Natural killer cell (primary cell): ENCODE data around the gene STK40. TPM values are rescaled to one million over a fixed set of nuclear protein-coding genes. Genes with fewer than 3 reads are reported as not detected.

Source experiments
- ATAC-seq, 3 donors: fragments of 150-1000 bp in 2 of 3; fragments of 200-7000 bp in 1 of 3; cut with Tn5 transposase; 1 replicate in 1 of 3; 2 replicates in 2 of 3; pipeline ENCODE4 v1.10.0; 2021; ENCODE audit warnings: mild to moderate bottlenecking in 2 of 3, moderate library complexity in 2 of 3
- DNase-seq, 2 donors: peaks; one replicate each; pipeline versions ENCODE4 v3.0.0 to v3.0.0-alpha.2; 2013 to 2021; ENCODE audit warnings: mixed read lengths in 1 of 2
- H3K27ac ChIP-seq: one replicate; pipeline ENCODE4 v1.5.1; 2013; ENCODE audit warnings: mild to moderate bottlenecking, low read length
- H3K27me3 ChIP-seq: one replicate; pipeline ENCODE4 v1.6.1; 2013; ENCODE audit warnings: low read length; ENCODE audit not compliant: control insufficient read depth, insufficient read depth
- H3K36me3 ChIP-seq: one replicate; pipeline ENCODE4 v1.6.1; 2013; ENCODE audit warnings: low read length; ENCODE audit not compliant: control insufficient read depth, insufficient read depth
- H3K4me1 ChIP-seq: one replicate; pipeline ENCODE4 v1.6.1; 2013; ENCODE audit warnings: low read length; ENCODE audit not compliant: control insufficient read depth, insufficient read depth
- H3K4me3 ChIP-seq: one replicate; pipeline ENCODE4 v1.5.1; 2013; ENCODE audit warnings: low read length
- H3K9me3 ChIP-seq: one replicate; pipeline ENCODE4 v1.6.1; 2013; ENCODE audit warnings: low read length; ENCODE audit not compliant: control insufficient read depth, insufficient read depth
- H3K27ac Mint-ChIP-seq, 2 donors: one replicate each; pipeline ENCODE4 v1.8.0; 2022; ENCODE audit warnings: mild to moderate bottlenecking in 2 of 2, mixed read lengths in 2 of 2, moderate library complexity in 1 of 2
- H3K27me3 Mint-ChIP-seq, 2 donors: one replicate each; pipeline ENCODE4 v1.8.0; 2022; ENCODE audit warnings: low read depth in 2 of 2, mixed read lengths in 2 of 2
- H3K36me3 Mint-ChIP-seq: one replicate; pipeline ENCODE4 v1.8.0; 2022; ENCODE audit warnings: mixed read lengths
- H3K4me1 Mint-ChIP-seq, 2 donors: one replicate each; pipeline ENCODE4 v1.8.0; 2022; ENCODE audit warnings: mixed read lengths in 2 of 2
- H3K4me3 Mint-ChIP-seq: one replicate; pipeline ENCODE4 v1.8.0; 2022; ENCODE audit warnings: mild to moderate bottlenecking, moderate library complexity, mixed read lengths
- H3K9me3 Mint-ChIP-seq, 2 donors: one replicate each; pipeline ENCODE4 v1.8.0; 2022; ENCODE audit warnings: mixed read lengths in 2 of 2
- CTCF ChIP-seq: fragments of 200-600 bp; IDR thresholded peaks from one replicate; pipeline ENCODE4 v1.8.0; 2022; ENCODE audit warnings: antibody characterized with exemption
- WGBS: methylation state at CpG from one replicate; pipeline ENCODE4 v1.1.7; 2013; ENCODE audit warnings: missing lambda C conversion rate; ENCODE audit not compliant: insufficient coverage; 5-methylcytosine and 5-hydroxymethylcytosine counted together
- intact Hi-C: fragments of 100-400 bp; cut with micrococcal nuclease; formaldehyde crosslinking; loops from one replicate; pipeline ENCODE4 v1.14.2; 2022
- total RNA-seq, 4 donors: library from RNA; stranded (reverse); fragments of 120-200 nt in 1 of 4; gene quantifications; one replicate each; pipeline versions ENCODE4 v1.2.3 to v1.2.4, GENCODE V29; 2013 to 2022

STK40 gene
- total RNA-seq = 10 to 100 TPM; 55.9 to 65.3 (median 59.8) TPM
- total RNA-seq (2013) = 31.2 TPM

- Histone ChIP-seq H3K9me3 (no peaks in the 10 kb centered on the region), H3K36me3 (peaks cover 4% of the 10 kb centered on the region), H3K4me1 (peaks cover 54% of the 10 kb centered on the region), H3K4me3 (peak within 1 kb of the TSS; percentile 59), H3K27me3 (no peaks in the 10 kb centered on the region), H3K27ac (peak within 1 kb of the TSS; percentile 96)
- intact Hi-C loops = loop anchor here (1.0 to 5.0 kb wide), 3 partner anchors 12 to 163 kb away; partner anchors contain the start of genes LSM10 and THRAP3
- Mint-ChIP-seq H3K9me3 (no peaks in the 10 kb centered on the region), H3K4me1 (peaks cover 48 to 62% of the 10 kb centered on the region in 2 donors), H3K27me3 (no peaks in the 10 kb centered on the region), H3K27ac (peak within 1 kb of the TSS; percentile 98 to 99), H3K36me3 (no peaks in the 10 kb centered on the region), H3K4me3 (peak within 1 kb of the TSS; percentile 89)
- ATAC-seq (peak; percentile 80 to 96 (median 87)), DNase-seq (peak; percentile 91 to 99)
- 0% methylated on average over 82 of the region's 82 CpGs for WGBS
- TF ChIP-seq CTCF = no peak
These were observed at the start of gene STK40 for GRCh38 chr1:36385410-36386264. TSS of gene STK40 (minus strand) at chr1:36385924. CDS start at chr1:36361332, 24,592 bp downstream.

GRCh38 chr1:36433102-36433501 is 47.4 kb upstream of the STK40 start:
- Histone ChIP-seq H3K27ac (no peak overlapping the region), H3K27me3 (no peaks in the 10 kb centered on the region), H3K36me3 (no peaks in the 10 kb centered on the region), H3K9me3 (no peaks in the 10 kb centered on the region), H3K4me3 (no peak overlapping the region), H3K4me1 (no peaks in the 10 kb centered on the region)
- Mint-ChIP-seq H3K36me3 (no peaks in the 10 kb centered on the region), H3K27ac (no peak overlapping the region), H3K27me3 (no peaks in the 10 kb centered on the region), H3K4me3 (no peak overlapping the region), H3K4me1 (no peaks in the 10 kb centered on the region), H3K9me3 (no peaks in the 10 kb centered on the region)
- DNase-seq (no peak), ATAC-seq (no peak)
- intact Hi-C loops = no loop called here
- WGBS = 10% methylated on average over 1 of the region's 1 CpG
- TF ChIP-seq CTCF = no peak

GRCh38 chr1:36432616-36433015 is 46.9 kb upstream of the STK40 start:
- DNase-seq = no peak
- H3K9me3 ChIP-seq = no peaks in the 10 kb centered on the region
- H3K4me3 ChIP-seq = no peak overlapping the region
- ATAC-seq = no peak
- H3K4me1 ChIP-seq = no peaks in the 10 kb centered on the region
- H3K36me3 ChIP-seq = no peaks in the 10 kb centered on the region
- intact Hi-C loops = no loop called here
- no peak overlapping the region for H3K27ac ChIP-seq
- H3K36me3 Mint-ChIP-seq = no peaks in the 10 kb centered on the region
- no peak overlapping the region for H3K27ac Mint-ChIP-seq
- 91% methylated on average over 4 of the region's 4 CpGs for WGBS
- no peak overlapping the region for H3K4me3 Mint-ChIP-seq
- H3K4me1 Mint-ChIP-seq = no peaks in the 10 kb centered on the region
- no peaks in the 10 kb centered on the region for H3K27me3 Mint-ChIP-seq
- TF ChIP-seq CTCF = no peak
- H3K27me3 ChIP-seq = no peaks in the 10 kb centered on the region
- H3K9me3 Mint-ChIP-seq = no peaks in the 10 kb centered on the region
